Raji (cell line): Measurements from ENCODE around the gene LRRC30.

Experiments
- POLR2A ChIP-seq: IDR thresholded peaks from 2 replicates; pipeline ENCODE4 v1.6.1; 2011; ENCODE audit warnings: low read depth, low read length, control low read depth; ENCODE audit not compliant: insufficient read depth

The LRRC30 gene

DNA sequence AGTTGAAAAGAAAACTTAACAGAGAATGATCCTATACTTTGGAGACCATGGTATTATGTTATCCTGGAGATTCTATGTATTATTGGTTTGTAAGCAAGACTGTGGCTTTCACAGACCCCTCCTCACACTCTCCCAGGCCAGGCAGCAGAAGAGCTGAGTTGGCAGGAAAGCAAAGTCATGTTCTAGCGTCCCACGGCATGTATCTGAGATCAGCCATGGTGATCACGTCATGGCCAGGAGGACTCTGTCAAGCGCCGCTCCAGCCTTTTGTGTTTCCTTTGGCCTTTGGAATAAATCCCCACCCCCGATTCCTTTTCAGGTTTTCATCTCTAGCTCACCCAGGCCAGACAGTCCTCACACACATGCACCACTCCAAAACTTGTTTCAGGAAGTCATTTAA lies 39.1 kb downstream of the LRRC30 start:
- no peak for TF ChIP-seq POLR2A

DNA sequence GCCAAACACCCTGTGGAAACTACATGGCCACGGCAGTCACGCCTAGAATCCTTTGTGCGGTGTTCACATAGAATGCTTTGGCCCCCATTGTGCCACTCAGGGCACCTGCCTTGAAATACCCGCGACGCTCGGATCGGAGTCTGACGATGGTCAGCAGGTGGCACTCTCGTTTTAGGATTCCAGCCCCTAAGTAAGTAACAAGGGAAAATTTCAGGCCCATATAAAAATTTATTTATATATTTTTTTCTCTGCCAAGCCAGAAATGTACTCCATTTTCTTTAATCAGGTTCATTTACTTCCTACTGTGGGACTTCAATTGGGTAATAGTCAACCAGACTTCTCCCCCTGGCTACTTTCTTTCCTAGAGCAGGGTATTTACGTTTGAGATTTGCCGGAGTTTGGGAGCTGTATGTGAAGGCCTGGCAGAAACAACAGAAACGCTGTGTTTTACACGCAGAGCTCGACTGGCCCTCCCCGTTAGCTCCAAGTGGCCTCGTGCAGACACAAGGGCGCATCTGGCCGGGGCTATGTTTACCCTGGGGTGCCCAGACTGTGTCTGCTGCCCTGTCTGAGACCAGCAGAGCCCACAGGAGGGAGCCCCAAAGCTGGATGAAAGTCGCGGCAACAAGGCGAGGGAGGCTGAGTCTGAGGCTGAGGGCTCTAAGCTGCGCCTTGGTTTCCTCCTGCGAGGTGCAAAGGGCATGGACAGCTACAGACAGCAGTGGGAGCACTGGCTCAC lies 41.6 kb downstream of the LRRC30 start:
- no peak for TF ChIP-seq POLR2A

DNA sequence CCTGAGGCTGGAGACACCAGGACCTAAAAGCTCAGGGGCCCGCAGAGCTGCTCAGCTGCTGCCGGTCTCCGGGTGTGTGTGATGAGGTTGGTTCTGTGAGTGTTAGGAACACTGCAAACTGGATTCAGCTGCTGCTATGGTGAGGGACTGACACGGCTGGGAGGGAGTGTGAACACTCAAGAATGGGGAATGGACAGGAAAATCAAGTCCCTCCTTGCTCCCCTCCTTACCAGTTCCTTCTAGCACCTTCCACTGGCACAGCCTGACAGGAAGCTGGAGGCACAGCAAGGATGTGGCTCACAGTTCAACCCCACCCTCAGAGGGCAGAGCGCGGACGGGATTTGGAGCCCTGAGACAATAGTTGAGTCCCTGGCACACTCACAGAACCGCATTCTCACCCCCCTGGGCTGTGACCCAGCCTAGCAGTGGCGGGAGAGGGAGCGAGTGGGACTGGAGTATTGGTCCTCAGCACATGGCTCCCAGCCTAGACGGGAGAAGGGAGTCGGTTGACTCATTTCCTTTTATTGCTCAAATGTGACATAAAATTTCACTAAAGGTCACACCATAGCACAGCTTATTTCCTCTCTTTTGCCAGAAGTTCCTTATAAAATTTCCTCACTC lies 42.5 kb downstream of the LRRC30 start:
- no peak for TF ChIP-seq POLR2A

DNA sequence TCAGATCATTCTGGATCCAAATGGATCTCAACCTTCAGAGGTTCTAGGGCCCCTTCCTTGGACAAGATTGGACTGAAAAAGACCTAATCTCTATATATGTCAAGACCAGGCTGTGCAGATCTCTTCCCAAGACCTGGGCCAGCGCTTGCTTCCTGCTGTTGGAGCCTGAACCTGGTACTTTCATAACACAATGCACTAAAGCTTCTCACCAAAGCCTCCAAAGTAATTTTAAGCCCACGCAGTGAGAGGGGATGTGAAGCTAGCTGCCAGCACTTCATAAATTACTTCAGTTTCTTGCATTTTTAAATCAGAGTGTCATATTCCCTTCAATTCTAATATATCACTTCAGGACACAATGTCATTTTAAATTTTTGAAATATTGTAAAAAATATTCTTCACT lies 50.7 kb downstream of the LRRC30 start:
- no peak for TF ChIP-seq POLR2A
